SH-SY5Y (cell line): ENCODE data around the gene TCF7L1.

Source experiments
- GATA2 ChIP-seq: IDR thresholded peaks from 2 replicates; pipeline ENCODE4 v1.6.1; 2011; ENCODE audit warnings: mild to moderate bottlenecking, low read depth, low read length
- GATA3 ChIP-seq: IDR thresholded peaks from 2 replicates; pipeline ENCODE4 v1.6.1; 2011; ENCODE audit warnings: low read depth, mild to moderate bottlenecking, low read length, moderate library complexity

DNA sequence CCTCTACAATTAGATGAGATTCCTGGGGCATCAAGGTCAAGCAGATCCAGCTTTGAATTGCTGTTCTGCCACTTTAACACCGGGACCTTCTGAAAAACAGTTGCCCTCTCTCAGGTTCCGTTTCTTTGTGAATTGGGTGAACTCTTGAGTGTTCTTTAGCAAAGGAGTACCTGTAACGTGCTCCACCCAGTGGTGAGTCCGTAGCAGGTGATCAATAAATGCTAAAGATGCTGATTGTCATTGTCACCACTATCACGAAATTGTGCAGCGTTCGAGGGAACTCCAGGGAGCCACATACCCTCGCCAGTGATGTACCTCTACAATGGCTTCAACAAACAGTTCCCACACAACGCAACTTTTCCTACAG, 81.9 kb downstream of the TCF7L1 start:
- TF ChIP-seq GATA2 (no peak), GATA3 (no peak)
